ENCODE results near the gene SBNO1.

SBNO1 gene

DNA sequence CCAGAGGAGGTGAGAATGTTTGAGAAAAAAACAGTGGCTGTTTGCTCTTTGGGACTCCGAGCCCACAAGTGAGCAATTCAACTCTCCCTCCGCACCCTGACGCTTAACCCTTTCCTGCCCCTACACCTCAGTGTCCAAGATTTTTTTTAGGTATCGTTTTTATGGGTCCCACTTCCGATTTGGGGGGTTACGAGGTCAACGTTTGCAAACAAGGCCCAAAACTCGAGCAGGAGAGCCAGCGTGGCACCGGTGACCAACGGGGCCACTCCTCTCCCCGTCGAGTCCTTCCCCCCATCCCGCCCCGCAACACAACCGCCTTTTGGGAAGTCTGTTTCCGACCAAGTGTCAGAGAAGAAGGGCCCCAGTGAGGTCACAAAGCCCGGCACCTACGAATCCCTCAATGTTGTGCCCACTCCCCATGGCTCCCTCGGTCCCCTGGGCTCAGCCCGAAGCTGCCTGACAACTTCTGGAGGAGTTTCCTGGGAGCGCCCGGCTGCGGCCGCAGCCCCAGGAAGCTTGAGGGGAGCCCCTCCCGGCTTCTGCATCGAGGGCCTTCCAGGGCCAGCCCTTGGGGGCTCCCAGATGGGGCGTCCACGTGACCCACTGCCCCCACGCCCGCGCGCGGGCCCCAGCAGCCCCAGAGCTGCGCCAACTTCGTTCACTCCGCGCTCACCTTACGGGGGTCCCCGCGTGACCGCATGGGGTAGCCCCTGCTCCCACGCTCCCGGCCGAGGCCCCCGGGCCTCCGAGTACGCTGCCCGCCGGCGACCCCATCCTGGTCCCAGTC is 94.2 kb downstream of the SBNO1 start (continued):
- TF ChIP-seq ZNF658 (tag by site-specific recombination; IDR thresholded peaks at IDR 0.05) (no peak), ZNF140 (tag by site-specific recombination; IDR thresholded peaks at IDR 0.05) (peak; percentile 38; the same call in 1 of the 2 replicates), OVOL3 (tag by site-specific recombination; IDR thresholded peaks at IDR 0.05) (no peak), ZBTB21 (tag by site-specific recombination; IDR thresholded peaks at IDR 0.05) (no peak), ZNF549 (tag by site-specific recombination; IDR thresholded peaks at IDR 0.05) (no peak), ZNF37A (tag by site-specific recombination; IDR thresholded peaks at IDR 0.05) (no peak), ZNF341 (tag by site-specific recombination; IDR thresholded peaks at IDR 0.05; ENCODE audit: low read depth) (0 out of 2 replicates have a peak, but pooled peaks have one; percentile 18), ZNF510 (tag by site-specific recombination; IDR thresholded peaks at IDR 0.05; ENCODE audit: insufficient replicate concordance) (no peak), ZNF175 (tag by site-specific recombination; IDR thresholded peaks at IDR 0.05) (no peak)
- TF ChIP-seq, protein P1, sequence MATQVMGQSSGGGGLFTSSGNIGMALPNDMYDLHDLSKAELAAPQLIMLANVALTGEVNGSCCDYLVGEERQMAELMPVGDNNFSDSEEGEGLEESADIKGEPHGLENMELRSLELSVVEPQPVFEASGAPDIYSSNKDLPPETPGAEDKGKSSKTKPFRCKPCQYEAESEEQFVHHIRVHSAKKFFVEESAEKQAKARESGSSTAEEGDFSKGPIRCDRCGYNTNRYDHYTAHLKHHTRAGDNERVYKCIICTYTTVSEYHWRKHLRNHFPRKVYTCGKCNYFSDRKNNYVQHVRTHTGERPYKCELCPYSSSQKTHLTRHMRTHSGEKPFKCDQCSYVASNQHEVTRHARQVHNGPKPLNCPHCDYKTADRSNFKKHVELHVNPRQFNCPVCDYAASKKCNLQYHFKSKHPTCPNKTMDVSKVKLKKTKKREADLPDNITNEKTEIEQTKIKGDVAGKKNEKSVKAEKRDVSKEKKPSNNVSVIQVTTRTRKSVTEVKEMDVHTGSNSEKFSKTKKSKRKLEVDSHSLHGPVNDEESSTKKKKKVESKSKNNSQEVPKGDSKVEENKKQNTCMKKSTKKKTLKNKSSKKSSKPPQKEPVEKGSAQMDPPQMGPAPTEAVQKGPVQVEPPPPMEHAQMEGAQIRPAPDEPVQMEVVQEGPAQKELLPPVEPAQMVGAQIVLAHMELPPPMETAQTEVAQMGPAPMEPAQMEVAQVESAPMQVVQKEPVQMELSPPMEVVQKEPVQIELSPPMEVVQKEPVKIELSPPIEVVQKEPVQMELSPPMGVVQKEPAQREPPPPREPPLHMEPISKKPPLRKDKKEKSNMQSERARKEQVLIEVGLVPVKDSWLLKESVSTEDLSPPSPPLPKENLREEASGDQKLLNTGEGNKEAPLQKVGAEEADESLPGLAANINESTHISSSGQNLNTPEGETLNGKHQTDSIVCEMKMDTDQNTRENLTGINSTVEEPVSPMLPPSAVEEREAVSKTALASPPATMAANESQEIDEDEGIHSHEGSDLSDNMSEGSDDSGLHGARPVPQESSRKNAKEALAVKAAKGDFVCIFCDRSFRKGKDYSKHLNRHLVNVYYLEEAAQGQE (tag by site-specific recombination; IDR thresholded peaks at IDR 0.05): no peak

DNA sequence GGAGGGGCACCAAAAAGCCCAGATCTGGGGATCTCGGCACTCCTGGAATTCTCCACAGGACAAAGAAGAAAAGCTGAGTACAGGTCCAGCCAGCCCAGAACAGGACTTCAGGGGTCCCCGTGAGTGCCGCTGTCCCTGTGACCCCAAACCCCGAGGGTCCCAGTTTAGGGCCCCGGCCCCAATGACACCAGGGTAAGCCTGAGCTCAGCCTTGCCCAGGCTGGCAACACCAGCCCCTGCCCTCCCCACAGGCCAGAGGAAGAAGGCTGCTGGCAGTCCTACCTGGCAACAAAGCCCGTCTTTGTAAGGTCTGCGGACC is 94.8 kb downstream of the SBNO1 start:
- CTCF ChIA-PET: interaction anchor here (0.9 to 1.1 kb wide), 2 partner anchors 9 to 349 kb away, joined by 3 to 4 read pairs; no protein-coding TSS in a partner anchor
- no peaks in the 10 kb centered on the region for H3K9me3 ChIP-seq (ENCODE audit: control insufficient read depth, insufficient read depth, low read depth, low read length)
- H3K4me1 ChIP-seq (ENCODE audit: control insufficient read depth, insufficient read depth, low read length): peaks cover 6% of the 10 kb centered on the region
- POLR2A ChIA-PET: interaction anchor here (1.6 kb wide), 2 partner anchors 19 to 37 kb away, joined by 4 read pairs; partner anchors contain the start of genes MPHOSPH9 and MTRFR
- H3K4me3 ChIP-seq (ENCODE audit: low read depth, low read length): peak overlapping the region; percentile 83
- H3K36me3 ChIP-seq (ENCODE audit: control insufficient read depth in 2 of 2, insufficient read depth in 1 of 2, low read length in 2 of 2): peaks cover 0 to 41% of the 10 kb centered on the region in 2 experiments; a peak in 1 of 3 replicates
- TF ChIP-seq ZNF335 (tag by site-specific recombination; conservative IDR thresholded peaks at IDR 0.05): no peak
- TF ChIP-seq, protein P2, sequence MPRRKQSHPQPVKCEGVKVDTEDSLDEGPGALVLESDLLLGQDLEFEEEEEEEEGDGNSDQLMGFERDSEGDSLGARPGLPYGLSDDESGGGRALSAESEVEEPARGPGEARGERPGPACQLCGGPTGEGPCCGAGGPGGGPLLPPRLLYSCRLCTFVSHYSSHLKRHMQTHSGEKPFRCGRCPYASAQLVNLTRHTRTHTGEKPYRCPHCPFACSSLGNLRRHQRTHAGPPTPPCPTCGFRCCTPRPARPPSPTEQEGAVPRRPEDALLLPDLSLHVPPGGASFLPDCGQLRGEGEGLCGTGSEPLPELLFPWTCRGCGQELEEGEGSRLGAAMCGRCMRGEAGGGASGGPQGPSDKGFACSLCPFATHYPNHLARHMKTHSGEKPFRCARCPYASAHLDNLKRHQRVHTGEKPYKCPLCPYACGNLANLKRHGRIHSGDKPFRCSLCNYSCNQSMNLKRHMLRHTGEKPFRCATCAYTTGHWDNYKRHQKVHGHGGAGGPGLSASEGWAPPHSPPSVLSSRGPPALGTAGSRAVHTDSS (tag by site-specific recombination; IDR thresholded peaks at IDR 0.05): no peak
- TF ChIP-seq ZNF600 (tag by site-specific recombination; IDR thresholded peaks at IDR 0.05): no peak
- no peak for TF ChIP-seq ZNF391 (tag by site-specific recombination; IDR thresholded peaks at IDR 0.05; ENCODE audit: borderline replicate concordance, low read depth)
- TF ChIP-seq, protein P3, sequence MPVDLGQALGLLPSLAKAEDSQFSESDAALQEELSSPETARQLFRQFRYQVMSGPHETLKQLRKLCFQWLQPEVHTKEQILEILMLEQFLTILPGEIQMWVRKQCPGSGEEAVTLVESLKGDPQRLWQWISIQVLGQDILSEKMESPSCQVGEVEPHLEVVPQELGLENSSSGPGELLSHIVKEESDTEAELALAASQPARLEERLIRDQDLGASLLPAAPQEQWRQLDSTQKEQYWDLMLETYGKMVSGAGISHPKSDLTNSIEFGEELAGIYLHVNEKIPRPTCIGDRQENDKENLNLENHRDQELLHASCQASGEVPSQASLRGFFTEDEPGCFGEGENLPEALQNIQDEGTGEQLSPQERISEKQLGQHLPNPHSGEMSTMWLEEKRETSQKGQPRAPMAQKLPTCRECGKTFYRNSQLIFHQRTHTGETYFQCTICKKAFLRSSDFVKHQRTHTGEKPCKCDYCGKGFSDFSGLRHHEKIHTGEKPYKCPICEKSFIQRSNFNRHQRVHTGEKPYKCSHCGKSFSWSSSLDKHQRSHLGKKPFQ (tag by site-specific recombination; IDR thresholded peaks at IDR 0.05): no peak
- TF ChIP-seq ZNF140 (tag by site-specific recombination; IDR thresholded peaks at IDR 0.05): no peak
- TF ChIP-seq, protein P4, sequence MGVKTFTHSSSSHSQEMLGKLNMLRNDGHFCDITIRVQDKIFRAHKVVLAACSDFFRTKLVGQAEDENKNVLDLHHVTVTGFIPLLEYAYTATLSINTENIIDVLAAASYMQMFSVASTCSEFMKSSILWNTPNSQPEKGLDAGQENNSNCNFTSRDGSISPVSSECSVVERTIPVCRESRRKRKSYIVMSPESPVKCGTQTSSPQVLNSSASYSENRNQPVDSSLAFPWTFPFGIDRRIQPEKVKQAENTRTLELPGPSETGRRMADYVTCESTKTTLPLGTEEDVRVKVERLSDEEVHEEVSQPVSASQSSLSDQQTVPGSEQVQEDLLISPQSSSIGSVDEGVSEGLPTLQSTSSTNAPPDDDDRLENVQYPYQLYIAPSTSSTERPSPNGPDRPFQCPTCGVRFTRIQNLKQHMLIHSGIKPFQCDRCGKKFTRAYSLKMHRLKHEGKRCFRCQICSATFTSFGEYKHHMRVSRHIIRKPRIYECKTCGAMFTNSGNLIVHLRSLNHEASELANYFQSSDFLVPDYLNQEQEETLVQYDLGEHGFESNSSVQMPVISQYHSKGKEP (tag by site-specific recombination; IDR thresholded peaks at IDR 0.05): no peak
- no peak for TF ChIP-seq ZNF555 (tag by site-specific recombination; conservative IDR thresholded peaks at IDR 0.05)
- TF ChIP-seq, protein P5, sequence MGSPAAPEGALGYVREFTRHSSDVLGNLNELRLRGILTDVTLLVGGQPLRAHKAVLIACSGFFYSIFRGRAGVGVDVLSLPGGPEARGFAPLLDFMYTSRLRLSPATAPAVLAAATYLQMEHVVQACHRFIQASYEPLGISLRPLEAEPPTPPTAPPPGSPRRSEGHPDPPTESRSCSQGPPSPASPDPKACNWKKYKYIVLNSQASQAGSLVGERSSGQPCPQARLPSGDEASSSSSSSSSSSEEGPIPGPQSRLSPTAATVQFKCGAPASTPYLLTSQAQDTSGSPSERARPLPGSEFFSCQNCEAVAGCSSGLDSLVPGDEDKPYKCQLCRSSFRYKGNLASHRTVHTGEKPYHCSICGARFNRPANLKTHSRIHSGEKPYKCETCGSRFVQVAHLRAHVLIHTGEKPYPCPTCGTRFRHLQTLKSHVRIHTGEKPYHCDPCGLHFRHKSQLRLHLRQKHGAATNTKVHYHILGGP (tag by site-specific recombination; IDR thresholded peaks at IDR 0.05): no peak
- TF ChIP-seq SP2 (tag by site-specific recombination; IDR thresholded peaks at IDR 0.05): no peak
- TF ChIP-seq KLF9 (tag by site-specific recombination; IDR thresholded peaks at IDR 0.05; ENCODE audit: low read depth): no peak
- no peak for TF ChIP-seq ZNF121 (tag by site-specific recombination; IDR thresholded peaks at IDR 0.05)
- peak overlapping the region; percentile 96 for H3K27ac ChIP-seq (ENCODE audit: extremely low read depth, low read depth, low read length)

Data from HEK293 (cell line).